ENCODE data around the gene ITPR2.
A peak's percentile ranks its signal among the peaks of the same experiment; 100 is the strongest.
"Not testable (repeated sequence)": the region's sequence is repeated elsewhere in the genome, so short reads cannot be mapped to it uniquely, and the experiment has no call there.

The ITPR2 gene

GRCh38 chr12:26452511-26452910 lies 380.5 kb downstream of the ITPR2 start:
- DNase-seq (ENCODE audit: low read depth), result no peak

GRCh38 chr12:26451763-26452162 lies 381.2 kb downstream of the ITPR2 start:
- no peak for DNase-seq (ENCODE audit: low read depth)

- no peak for DNase-seq (ENCODE audit: low read depth)
Measured at GRCh38 chr12:26445909-26446308, 387.1 kb downstream of the ITPR2 start.

- no peak for DNase-seq (ENCODE audit: low read depth)
Measured at GRCh38 chr12:26443309-26443708, 389.7 kb downstream of the ITPR2 start.

- no peak for DNase-seq (ENCODE audit: low read depth)
Measured at GRCh38 chr12:26441434-26441833, 391.6 kb downstream of the ITPR2 start.

- DNase-seq (ENCODE audit: low read depth), result no peak
Measured at GRCh38 chr12:26435069-26435404, 398.0 kb downstream of the ITPR2 start.

- DNase-seq (ENCODE audit: low read depth), result peak; percentile 46
Measured at GRCh38 chr12:26434299-26435068, 398.5 kb downstream of the ITPR2 start.

GRCh38 chr12:26433701-26434100 lies 399.3 kb downstream of the ITPR2 start:
- DNase-seq (ENCODE audit: low read depth), result not testable (repeated sequence)

GRCh38 chr12:26431211-26431610 lies 401.8 kb downstream of the ITPR2 start:
- DNase-seq (ENCODE audit: low read depth), result no peak

GRCh38 chr12:26430596-26430995 lies 402.4 kb downstream of the ITPR2 start:
- DNase-seq (ENCODE audit: low read depth), result not testable (repeated sequence)

- DNase-seq (ENCODE audit: low read depth), result no peak
Measured at GRCh38 chr12:26429070-26429691, 403.8 kb downstream of the ITPR2 start.

- DNase-seq (ENCODE audit: low read depth), result no peak
Measured at GRCh38 chr12:26428420-26428819, 404.6 kb downstream of the ITPR2 start.

- no peak for DNase-seq (ENCODE audit: low read depth)
Measured at GRCh38 chr12:26426652-26427051, 406.3 kb downstream of the ITPR2 start.

- no peak for DNase-seq (ENCODE audit: low read depth)
Measured at GRCh38 chr12:26425587-26426260, 407.3 kb downstream of the ITPR2 start.

- DNase-seq (ENCODE audit: low read depth), result no peak
Measured at GRCh38 chr12:26422839-26423398, 410.1 kb downstream of the ITPR2 start.

- DNase-seq (ENCODE audit: low read depth), result no peak
Measured at GRCh38 chr12:26416550-26416949, 416.4 kb downstream of the ITPR2 start.

GRCh38 chr12:26410689-26411088 lies 422.3 kb downstream of the ITPR2 start:
- DNase-seq (ENCODE audit: low read depth), result no peak

GRCh38 chr12:26406813-26407212 lies 426.2 kb downstream of the ITPR2 start:
- DNase-seq (ENCODE audit: low read depth), result no peak

GRCh38 chr12:26406391-26406790 lies 426.6 kb downstream of the ITPR2 start:
- no peak for DNase-seq (ENCODE audit: low read depth)

GRCh38 chr12:26403601-26404000 lies 429.4 kb downstream of the ITPR2 start:
- no peak for DNase-seq (ENCODE audit: low read depth)

- DNase-seq (ENCODE audit: low read depth), result no peak
Measured at GRCh38 chr12:26402648-26403047, 430.3 kb downstream of the ITPR2 start.

GRCh38 chr12:26401874-26402273 lies 431.1 kb downstream of the ITPR2 start:
- DNase-seq (ENCODE audit: low read depth), result no peak

GRCh38 chr12:26400627-26401026 lies 432.4 kb downstream of the ITPR2 start:
- no peak for DNase-seq (ENCODE audit: low read depth)

All from CMK (cell line).